ENCODE data around the gene FUT8. TPM values are rescaled to one million over a fixed set of nuclear protein-coding genes. Genes with fewer than 3 reads are reported as not detected.
"Not testable (repeated sequence)": the region's sequence is repeated elsewhere in the genome, so short reads cannot be mapped to it uniquely, and the experiment has no call there.

Gene FUT8
- total RNA-seq, 1 experiment from 2014 or later: 129 TPM

DNA sequence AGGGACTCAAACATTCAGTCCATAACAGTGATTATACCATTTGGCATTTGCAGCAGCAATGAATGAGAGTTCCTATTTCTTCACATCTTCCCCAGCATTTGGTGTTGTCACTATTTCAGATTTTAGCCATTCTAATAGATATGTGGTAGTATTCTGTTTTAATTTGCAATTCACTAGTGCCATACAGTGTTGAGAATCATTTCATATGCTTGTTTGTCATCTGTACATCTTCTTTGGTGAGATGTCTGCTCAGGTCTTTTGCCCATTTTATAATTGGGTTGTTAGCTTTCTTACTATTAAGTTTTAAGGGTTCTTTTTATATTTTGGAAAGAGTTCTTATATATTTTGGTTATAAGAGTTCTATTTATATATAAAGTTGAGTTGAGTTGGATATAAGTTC lies 276.5 kb downstream of the FUT8 start:
- intact Hi-C loops (cut with micrococcal nuclease; ENCODE audit: unreplicated experiment): no loop called here
- H3K27me3 Mint-ChIP-seq (ENCODE audit: unreplicated experiment): no peaks in the 10 kb centered on the region
- DNase-seq: no peak
- H3K4me3 Mint-ChIP-seq (ENCODE audit: low read depth, unreplicated experiment): no peak overlapping the region
- no TSS peak for BruUV-seq (replicated peaks)
- H3K9me3 Mint-ChIP-seq (ENCODE audit: low read depth, unreplicated experiment): peaks cover 4% of the 10 kb centered on the region
- H3K4me1 Mint-ChIP-seq (ENCODE audit: low read depth, unreplicated experiment): peaks cover 13% of the 10 kb centered on the region
- CTCF ChIA-PET: no interaction called here
- no peak overlapping the region for H3K27ac Mint-ChIP-seq (ENCODE audit: unreplicated experiment)
- no peak for TF ChIP-seq CTCF (IDR thresholded peaks at IDR 0.05; ENCODE audit: unreplicated experiment)
- H3K36me3 Mint-ChIP-seq (ENCODE audit: insufficient read depth, unreplicated experiment): no peaks in the 10 kb centered on the region

GRCh38 chr14:65692566-65692965 lies 280.0 kb downstream of the FUT8 start:
- DNase-seq; H3K9me3 Mint-ChIP-seq (ENCODE audit: low read depth, unreplicated experiment); H3K27ac Mint-ChIP-seq (ENCODE audit: unreplicated experiment); H3K27me3 Mint-ChIP-seq (ENCODE audit: unreplicated experiment); CTCF ChIA-PET; H3K36me3 Mint-ChIP-seq (ENCODE audit: insufficient read depth, unreplicated experiment); BruUV-seq (replicated peaks); H3K4me3 Mint-ChIP-seq (ENCODE audit: low read depth, unreplicated experiment); intact Hi-C loops (cut with micrococcal nuclease; ENCODE audit: unreplicated experiment): not testable (repeated sequence)
- peaks cover 10% of the 10 kb centered on the region for H3K4me1 Mint-ChIP-seq (ENCODE audit: low read depth, unreplicated experiment)

DNA sequence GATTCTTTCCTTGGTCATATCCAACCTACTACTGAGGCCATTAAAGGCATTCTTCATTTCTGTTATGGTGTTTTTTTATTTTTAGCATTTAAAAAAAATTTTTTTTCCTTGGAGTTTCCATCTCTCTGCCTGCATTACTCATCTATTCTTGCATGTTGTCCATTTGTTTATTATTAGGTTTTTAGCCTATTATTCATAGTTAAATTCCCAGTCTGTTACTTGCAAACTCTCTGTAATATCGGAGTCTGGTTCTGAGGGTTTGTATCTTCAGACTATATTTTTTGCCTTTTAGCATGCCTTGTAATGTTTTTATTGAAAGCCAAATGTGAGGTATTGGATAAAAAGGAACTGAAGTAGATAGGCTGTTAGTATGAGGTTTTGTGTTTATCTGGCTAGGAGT lies 284.3 kb downstream of the FUT8 start:
- H3K36me3 Mint-ChIP-seq (ENCODE audit: insufficient read depth, unreplicated experiment): no peaks in the 10 kb centered on the region
- H3K4me1 Mint-ChIP-seq (ENCODE audit: low read depth, unreplicated experiment): peaks cover 10% of the 10 kb centered on the region
- no peaks in the 10 kb centered on the region for H3K9me3 Mint-ChIP-seq (ENCODE audit: low read depth, unreplicated experiment)
- H3K27me3 Mint-ChIP-seq (ENCODE audit: unreplicated experiment): no peaks in the 10 kb centered on the region
- TF ChIP-seq CTCF (IDR thresholded peaks at IDR 0.05; ENCODE audit: unreplicated experiment): no peak
- no TSS peak for BruUV-seq (replicated peaks)
- intact Hi-C loops (cut with micrococcal nuclease; ENCODE audit: unreplicated experiment): no loop called here
- CTCF ChIA-PET: no interaction called here
- H3K4me3 Mint-ChIP-seq (ENCODE audit: low read depth, unreplicated experiment): no peak overlapping the region
- no peak overlapping the region for H3K27ac Mint-ChIP-seq (ENCODE audit: unreplicated experiment)
- DNase-seq: no peak

GRCh38 chr14:65703521-65703920 lies 291.0 kb downstream of the FUT8 start:
- Mint-ChIP-seq H3K27me3 (ENCODE audit: unreplicated experiment) (no peaks in the 10 kb centered on the region), H3K27ac (ENCODE audit: unreplicated experiment) (no peak overlapping the region), H3K4me3 (ENCODE audit: low read depth, unreplicated experiment) (no peak overlapping the region), H3K4me1 (ENCODE audit: low read depth, unreplicated experiment) (no peaks in the 10 kb centered on the region), H3K9me3 (ENCODE audit: low read depth, unreplicated experiment) (peaks cover 2% of the 10 kb centered on the region), H3K36me3 (ENCODE audit: insufficient read depth, unreplicated experiment) (no peaks in the 10 kb centered on the region)
- intact Hi-C loops (cut with micrococcal nuclease; ENCODE audit: unreplicated experiment): no loop called here
- TF ChIP-seq CTCF (IDR thresholded peaks at IDR 0.05; ENCODE audit: unreplicated experiment): no peak
- BruUV-seq (replicated peaks): no TSS peak
- DNase-seq: no peak
- CTCF ChIA-PET: no interaction called here

DNA sequence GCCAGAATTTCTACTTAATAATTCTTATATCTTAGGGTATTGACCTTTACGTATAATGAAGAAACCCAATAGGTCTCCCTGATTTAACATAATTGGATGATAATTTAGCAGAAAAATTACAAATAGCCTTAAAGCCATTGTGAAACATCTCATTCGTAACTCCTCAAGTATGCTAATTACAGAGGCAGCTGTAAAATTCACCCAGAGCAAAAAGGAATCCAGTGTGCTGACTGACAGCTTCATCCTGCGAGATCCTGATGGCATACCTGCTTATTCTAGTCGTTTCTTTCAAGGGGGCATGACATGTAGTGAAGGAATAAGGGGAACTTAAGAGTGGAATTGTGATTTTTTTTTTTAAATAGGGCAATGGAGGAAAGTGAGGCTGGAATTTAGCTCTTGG lies 291.5 kb downstream of the FUT8 start:
- Mint-ChIP-seq H3K4me3 (ENCODE audit: low read depth, unreplicated experiment) (no peak overlapping the region), H3K4me1 (ENCODE audit: low read depth, unreplicated experiment) (peaks cover under 1% of the 10 kb centered on the region), H3K9me3 (ENCODE audit: low read depth, unreplicated experiment) (peaks cover 2% of the 10 kb centered on the region), H3K27me3 (ENCODE audit: unreplicated experiment) (no peaks in the 10 kb centered on the region), H3K36me3 (ENCODE audit: insufficient read depth, unreplicated experiment) (no peaks in the 10 kb centered on the region), H3K27ac (ENCODE audit: unreplicated experiment) (no peak overlapping the region)
- intact Hi-C loops (cut with micrococcal nuclease; ENCODE audit: unreplicated experiment): no loop called here
- TF ChIP-seq CTCF (IDR thresholded peaks at IDR 0.05; ENCODE audit: unreplicated experiment): no peak
- BruUV-seq (replicated peaks): no TSS peak
- CTCF ChIA-PET: no interaction called here
- no peak for DNase-seq

Data from Calu3 (cell line).